GM21529 (cell line): ENCODE data around the gene HOXB1.

Source experiments
- ATAC-seq: cut with Tn5 transposase; IDR thresholded peaks from one replicate; pipeline ENCODE4 v1.9.1; 2021; ENCODE audit not compliant: unreplicated experiment

Gene HOXB1

DNA sequence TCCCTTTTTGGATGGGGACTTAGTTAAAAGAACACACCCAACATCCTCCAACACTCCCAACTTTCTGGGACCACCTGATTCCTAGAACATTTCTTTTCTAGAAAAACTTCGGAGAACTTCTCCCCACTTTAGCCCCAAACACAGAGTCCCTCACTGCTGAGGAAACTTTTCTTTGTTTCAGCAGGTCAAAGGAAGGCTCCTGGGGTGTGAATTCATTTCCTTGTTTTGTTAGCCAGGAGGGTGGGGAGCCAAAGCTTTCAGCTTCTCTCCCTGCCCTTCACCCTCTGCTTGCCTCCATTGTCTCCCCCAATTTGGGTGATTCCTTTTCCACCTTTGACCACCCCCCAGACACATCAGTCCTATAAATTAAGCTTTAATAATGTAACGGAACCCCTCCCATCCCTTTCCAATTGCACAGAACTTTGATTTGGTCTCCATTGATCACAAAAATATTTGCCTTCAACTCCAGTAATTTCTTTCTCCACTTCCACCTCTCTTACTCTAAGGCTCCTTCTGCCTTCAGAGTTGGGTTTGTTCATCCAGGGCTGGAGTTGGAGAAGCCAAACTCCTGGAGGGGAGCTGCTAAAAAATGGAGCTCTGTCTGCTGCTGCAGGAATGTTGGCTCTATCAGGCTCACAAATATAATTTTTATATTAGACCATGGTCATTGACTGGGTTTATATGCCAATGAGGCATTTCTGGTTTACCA lies 37.0 kb upstream of the HOXB1 start:
- no peak for ATAC-seq

DNA sequence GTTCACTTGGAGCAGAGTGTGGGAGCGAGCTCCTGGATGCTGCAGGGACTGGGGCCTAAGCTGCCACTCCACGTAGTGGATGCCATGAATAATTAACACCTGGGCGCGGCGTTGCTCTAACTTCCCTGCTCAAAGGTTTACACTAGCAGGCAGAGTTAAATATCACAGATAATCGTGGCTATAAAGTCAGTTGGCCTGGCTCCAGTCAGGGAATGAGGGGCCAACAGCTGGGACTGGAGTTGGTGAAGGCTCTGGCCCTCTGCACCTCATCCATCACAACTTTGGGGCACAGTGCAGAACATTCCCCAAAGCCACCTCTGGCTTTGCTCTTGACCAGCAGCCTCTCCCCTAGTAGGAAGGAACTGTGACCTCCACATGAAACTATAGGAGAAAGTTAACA lies 36.4 kb upstream of the HOXB1 start:
- no peak for ATAC-seq

DNA sequence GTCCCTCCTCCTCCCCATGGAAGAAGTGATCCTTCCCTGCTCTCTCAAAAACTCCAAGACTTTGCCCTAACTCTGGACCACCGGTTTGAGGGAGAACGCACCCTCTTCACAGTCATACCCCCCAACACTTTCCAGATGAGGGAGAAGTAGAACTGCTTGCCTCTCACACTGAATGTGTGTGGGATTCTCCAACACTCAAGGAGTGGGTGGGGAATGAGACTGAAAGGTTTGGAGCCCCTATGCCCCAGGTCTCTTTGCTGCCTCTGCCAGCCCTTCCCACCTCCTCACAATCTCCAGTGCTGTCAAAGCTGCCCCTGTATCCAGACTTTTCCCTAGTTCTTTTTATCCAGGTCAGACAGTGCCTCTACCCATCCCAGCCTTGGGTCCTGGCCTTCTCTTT lies 35.9 kb upstream of the HOXB1 start:
- no peak for ATAC-seq

DNA sequence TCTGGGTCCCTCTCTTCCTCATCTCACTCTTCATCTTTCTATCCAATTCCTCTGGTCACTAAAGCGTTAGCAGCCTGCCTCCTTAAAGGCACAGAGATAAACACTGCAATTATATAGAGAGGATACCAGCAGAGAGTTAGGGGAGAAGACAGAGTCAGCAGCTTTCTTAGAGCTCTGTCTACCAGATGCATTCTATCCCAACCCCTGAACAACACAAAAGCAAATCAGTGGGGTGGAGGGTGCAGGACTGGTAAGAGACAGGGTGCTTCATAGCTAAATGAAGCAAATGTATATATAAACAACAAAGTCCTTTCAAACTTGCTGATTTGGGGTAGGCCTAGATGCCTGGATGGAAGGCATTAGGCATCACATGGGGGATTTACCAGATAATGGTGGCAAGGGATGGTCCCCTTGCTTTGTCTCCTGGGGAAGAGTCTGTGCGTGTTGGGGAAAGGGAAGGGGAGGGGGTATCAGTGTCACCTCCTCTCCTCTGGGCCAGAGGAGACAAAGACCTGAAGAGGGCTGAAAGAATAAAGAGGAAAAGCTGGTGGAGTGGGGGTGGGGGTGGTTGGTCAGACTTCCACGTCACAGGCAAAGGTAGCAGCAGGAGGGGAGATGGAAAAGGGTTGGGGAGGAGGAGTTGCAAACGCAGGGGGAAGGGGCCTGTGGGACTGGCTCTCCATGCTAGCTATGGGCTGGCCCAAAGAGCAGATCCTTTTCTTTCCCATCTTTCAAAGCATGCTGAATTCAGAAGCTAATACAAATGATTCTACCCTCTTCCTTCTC lies 35.3 kb upstream of the HOXB1 start:
- ATAC-seq = no peak

DNA sequence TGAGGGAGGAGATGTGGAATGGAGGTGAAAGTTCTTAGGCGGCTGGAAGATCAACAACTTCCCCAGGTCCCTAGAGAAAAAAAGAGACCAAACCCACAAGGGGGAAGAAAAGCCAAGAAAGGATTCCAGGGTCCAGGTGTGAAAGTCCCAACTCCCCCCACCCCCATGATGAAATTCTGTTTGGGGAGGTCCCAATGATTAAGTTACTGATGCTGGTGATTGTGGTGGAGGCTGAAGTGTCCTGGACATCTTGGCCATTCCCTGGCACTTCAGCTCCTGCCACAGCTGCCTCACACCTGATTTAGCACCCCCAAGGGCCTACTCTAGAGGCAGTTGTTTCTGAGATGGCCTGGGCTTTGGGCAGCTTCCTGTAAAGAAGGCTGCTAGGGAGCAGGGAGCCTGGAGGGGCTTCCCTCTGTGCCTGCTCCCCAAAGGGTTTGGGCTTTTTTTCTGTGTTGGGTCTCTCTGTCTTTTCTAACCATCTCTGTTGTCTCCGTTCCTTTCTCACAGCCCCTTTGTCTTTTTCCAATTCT lies 34.3 kb upstream of the HOXB1 start:
- no peak for ATAC-seq

DNA sequence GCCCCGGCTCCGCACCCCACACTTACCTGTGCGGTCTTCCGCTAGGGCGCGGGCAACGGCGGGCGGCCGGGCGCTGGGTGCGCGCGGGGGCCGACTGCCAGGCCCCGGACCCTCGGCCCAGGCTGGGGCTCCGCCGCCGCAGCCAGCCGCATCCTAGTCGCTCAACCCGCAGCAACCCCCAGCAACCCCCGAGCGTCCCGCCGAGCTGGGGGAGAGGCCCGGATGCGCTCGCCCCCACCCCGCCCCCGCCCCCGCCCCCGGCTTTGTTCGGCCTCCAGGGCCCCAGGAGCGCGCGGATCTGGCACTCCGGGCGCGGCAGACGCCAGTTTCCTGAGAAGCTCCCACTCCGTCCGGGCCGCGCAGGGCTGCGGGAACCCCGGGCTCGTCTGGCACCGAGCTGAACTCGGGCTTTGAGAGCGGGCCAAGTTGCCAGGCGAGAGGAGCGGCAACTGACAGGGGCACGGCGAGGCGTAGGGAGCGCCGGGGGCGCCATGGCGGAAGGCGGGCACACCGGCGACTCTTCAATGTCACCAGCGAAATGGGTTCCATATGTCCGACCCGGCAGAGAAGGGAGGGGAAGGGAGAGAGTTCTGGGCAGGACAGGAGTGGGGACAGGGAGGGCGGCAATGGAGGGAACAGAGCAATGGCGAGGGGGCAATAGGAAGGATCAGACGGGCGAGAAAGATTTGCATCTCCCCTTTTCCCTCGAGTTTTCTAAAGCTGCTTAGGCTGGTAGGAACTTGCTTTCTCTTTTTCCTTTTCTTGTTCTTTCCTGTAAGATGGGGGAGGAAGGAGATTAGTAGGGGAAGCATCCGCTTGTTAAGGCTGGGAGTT lies 33.6 kb upstream of the HOXB1 start:
- ATAC-seq = no peak

DNA sequence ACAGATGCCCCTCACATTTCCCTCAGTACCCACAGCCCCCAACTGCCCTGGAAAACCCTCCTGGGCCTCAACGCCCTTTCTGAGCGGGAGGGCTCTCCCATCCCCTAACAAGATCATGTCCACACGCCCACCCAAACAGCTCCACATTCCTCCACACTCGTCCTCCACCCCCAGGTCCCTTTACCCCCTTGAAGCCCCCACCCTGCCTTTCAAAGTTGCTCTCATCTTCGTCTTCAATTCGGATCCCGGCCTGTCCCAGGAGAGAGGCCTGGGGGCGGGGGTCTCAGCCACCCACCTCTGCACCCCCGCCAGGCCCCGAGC lies 33.0 kb upstream of the HOXB1 start:
- ATAC-seq = no peak

DNA sequence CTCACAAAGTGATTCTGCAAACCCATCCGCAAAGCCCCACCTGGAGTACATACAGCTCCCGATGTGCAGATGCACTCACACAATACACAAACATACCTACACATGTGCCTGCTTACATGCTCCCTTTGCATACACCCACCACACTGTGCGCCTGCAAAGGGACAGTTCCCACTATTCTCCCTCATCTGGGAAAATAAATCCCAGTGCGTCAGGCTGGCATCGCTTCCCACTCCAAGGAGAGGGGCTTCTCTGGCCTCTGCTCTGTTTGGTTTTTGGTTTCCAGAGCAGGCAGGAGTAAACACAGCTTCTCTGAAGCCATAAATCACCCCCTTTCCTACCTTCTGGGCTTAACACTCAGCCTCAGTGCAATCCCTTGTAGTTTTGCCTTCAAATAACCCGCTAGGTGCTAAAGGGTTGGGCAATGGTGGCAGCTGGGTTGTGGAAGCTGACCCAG lies 32.6 kb upstream of the HOXB1 start:
- ATAC-seq = no peak

DNA sequence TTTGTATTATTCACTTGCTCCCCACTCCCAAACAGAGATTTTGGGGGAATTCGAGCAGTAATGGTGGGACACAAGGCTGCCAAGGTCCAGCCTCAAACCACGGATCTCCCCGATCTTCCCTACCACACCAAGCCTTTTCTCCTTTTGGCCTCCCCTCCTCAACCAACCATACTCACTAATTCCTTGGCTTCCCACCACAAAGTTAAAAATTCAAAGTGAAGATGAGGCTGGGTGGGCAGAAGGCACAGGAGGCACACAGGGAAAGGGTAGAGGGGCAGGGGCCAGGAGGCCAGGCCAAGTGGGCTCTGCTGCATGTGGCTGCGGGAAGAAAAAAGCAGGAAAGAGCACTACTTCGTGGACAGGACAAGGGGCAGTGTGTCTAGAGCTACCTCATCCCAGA lies 32.1 kb upstream of the HOXB1 start:
- ATAC-seq = no peak

DNA sequence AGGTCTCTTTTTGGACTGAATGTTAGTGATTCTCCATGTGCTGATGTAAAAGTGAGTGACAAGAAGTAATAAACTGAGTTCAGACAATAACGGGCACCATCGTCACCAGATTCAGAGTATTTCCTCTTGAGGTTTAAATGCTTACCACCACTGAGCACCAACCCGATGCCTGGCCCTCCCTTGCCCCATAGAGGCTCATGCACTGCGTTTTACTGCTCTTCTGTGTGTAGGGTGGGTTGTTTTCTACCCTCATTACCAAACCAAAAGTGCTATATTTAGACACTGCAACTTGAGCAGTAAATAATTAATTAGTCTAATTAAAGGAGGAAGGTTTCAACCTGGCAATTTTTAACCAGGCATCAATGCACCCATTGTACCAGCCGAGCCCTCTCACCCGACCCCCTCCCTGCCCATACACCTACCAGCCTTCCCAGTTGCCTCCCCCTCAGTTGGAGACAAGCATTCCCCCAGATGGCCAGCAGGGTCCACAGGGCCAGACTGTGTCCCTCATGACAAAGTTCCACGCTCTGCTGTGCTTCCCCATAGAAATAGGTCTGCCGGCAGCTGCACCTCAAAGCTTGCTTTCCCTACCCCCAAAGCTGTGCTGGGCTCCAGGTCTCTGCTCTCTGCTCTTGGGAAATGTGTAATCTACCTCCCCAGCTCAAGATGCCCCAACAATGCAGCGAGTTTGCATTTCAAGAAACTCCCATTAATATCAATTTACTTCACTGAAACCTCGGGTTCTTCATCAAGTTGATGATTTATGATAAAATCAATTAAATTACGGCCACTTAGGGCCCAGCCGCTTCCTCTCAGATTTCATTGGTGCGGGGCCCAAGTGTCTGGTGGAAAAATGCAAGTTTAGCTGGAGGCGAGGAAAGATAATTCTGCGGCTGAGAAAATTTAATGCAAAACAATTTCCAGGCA lies 31.3 kb upstream of the HOXB1 start:
- no peak for ATAC-seq

DNA sequence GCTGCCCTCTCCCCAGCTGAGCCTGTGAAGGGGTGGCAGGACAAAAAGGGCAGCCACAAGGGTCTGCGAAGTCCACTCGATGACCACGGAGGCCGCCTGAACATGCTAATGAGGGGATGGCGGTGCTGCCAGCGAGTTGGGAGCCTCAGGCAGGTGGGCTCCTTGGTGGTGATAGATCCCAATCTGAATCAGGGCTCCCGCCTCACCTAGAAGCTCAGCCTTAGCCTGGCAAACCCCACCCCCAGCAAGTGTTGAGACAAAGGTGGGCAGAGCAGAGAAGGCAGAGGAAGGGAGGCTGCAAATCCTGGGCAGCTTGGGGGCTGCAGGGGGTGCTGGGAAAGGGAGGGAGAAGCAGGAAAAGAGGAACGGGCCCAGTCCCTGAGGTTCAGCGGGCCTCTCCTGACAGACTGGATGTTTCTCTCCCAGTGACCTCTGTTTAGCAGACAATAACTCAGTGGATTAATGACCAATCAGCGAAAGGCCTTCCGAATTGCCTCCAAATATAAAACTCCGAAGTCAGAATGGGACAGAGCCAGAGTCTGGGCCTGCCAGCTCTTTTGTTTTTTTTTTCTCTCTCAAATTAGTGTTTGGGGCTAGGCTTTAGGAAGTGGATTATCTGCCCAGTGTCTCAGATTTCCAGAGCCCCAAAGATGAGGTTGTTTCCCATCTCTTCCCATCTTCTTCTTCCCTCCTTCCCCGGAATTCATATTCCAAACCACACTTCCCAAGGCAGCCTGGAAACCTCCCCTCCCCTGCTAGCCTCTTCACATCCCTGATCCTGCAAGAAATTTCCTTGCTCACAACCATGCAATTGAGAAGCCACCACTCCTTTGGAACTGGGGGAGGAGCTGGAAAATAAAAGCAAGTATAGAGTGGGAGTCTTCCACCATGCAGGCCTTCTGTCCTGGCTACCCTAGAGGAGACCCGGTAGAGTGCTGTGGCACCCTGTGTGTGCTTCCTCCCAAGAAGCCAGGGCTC lies 29.3 kb upstream of the HOXB1 start:
- no peak for ATAC-seq

DNA sequence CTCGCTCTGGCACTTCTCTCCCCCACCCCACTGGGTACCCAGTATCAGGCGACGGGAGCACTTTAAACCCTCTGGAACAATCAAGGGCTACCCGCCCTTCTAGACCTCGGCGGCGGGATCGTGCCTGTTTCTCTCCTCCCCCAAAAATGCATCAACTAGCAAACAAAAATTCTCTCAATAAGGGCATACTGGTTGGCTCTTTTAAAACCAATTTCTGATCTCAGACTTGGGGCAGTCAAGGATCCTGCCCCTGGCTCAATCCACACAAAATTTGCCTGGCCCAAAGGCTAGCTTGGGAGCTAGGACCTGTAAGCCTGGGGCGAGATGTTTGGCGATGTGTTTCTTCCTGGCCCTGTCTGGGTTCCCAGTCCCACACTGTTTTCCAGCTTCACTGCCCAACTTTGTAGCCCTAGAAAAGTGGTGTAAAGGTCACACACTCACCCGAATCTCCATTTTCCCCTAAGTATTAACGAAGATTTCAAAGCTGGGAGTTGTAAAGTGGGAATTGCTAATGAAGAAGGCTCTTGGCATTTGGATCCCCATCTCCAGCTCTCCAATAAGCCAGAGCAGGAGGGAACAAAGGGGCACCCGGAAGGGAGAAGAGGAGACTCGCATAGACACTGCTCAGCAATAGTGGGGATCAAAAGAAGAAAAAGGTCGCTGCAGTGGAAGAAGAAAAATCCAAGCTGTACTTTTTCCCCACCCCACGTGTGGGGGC lies 28.5 kb upstream of the HOXB1 start:
- no peak for ATAC-seq

DNA sequence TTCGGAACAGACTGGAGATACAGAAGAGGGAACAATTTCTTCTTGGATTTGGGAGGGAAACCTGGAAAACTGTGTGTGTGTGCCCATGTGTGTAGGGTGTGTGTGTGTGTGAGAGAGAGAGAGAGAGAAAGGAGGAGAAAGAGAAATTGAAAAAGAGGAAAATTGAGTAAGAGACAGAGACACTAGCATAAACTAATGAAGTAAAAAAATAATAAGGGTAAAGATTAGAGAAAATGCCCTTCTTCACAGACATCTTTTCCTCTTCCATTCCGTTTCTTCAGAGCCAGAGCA lies 28.0 kb upstream of the HOXB1 start:
- no peak for ATAC-seq

DNA sequence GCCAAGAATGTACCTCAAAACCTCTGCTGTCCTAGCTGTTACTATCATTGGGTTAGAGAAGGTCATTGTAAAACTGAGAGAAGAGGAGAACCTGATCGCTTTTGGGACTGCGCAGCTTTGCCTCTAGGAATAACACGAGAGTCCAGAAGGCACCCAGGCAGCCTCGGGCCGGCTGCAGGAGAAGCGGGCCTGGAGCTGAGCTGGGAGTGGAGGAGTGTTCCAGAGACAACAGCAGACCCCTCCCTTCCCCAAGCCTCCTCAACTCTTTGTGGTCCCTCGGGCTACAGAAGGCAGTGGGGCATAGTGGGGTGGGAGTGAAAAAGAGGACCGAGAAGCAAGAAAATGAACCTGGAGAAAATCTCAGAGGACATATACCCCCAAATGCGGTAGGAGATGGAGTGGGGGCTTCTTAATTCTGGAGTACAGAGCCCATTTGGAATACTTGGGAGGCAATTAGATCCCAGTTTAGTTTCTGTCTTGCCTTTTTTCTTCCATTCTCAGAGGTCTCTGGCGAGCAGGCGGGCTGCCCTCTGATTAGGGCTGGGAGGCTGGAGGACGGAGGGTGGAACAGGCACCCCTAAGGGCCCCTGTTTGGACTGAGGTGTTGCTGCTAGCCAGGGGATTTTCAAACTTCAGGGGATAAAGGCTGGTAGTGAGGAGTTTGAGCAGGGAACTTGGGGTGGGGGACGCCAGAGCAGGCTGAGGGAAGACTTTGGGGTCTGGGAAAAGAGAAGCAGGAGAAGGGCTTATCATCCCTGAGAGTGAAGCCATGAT lies 27.4 kb upstream of the HOXB1 start:
- ATAC-seq = no peak

DNA sequence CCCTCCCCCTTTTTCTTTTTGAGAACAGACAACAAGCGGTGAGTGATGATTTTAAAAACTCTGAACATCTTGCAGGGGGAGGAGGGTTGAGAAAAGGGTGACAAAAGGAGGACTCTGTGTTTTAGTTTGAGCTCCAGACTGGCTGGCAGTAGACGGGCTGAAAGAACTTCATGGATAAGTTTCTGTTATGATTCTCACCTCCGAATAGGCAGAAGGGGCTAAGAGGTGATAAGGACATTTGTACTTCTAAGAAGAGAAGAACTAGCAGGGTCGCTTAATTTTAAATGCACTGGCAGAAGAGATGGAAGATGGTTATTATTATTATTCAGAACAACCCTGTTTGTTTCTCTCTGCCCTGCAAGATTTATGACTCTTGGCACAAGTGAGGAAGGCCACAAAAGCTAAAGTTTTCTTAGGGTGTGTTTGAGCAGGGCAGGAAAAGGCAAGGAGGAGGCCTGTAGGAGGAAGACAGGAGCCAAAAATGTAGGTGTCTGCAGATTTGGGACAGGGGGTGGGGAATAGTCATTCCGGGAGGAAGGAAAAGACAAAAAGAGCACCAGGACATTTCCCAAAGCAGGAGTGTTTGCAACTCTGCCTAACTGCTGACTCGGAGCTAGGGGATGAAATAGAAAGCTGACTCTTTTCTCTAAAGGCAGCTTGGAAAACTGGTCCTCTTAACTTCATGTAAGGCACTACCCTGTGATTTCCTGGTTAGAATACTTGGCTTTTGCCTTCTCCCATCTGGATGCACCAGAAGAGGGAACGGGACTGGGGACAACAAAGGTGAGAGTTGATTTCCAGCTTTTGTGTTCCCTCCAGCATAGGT lies 26.0 kb upstream of the HOXB1 start:
- no peak for ATAC-seq

DNA sequence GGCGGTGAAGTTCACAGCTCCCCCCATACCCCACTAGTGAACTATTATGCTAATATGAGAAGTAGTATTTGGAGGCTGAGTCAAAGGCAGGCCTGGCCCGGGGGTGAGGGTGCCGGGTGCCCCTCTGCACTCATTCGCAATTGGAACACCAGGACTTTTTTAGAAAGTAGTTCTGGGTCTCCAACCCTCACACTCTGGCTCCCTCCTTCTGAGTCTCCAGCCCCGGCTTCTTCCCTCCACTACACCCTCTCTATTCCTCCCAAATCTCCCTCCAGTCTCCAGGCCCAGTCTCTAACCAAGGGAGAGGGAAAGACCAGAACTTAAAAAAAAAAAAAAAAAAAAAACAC lies 25.4 kb upstream of the HOXB1 start:
- no peak for ATAC-seq
